Measurements from ENCODE around the gene NTSR2. TPM values are rescaled to one million over a fixed set of nuclear protein-coding genes. Genes with fewer than 3 reads are reported as not detected.

Gene NTSR2
- total and polyA plus RNA-seq, 8 donors = not detected

- WGBS, 2 donors = 75 to 78% methylated on average over 8 of the region's 8 CpGs
- intact Hi-C loops (cut with DNase I) = no loop called here
- ATAC-seq = peak in 3 of 4 donors; percentile 60 to 72 (median 69)
- no peak for FAIRE-seq
- Histone ChIP-seq H3K9me3 (no peaks in the 10 kb centered on the region), H3K4me1 (peaks cover 0 to 10% (median 0%) of the 10 kb centered on the region in 3 donors), H3K4me3 (no peak overlapping the region), H3K36me3 (no peaks in the 10 kb centered on the region), H3K27ac (no peak overlapping the region), H3K27me3 (no peaks in the 10 kb centered on the region)
- DNase-seq = no peak
- no peak for TF ChIP-seq CTCF (IDR thresholded peaks at IDR 0.05)
Measured at GRCh38 chr2:11716689-11717321, 46.8 kb upstream of the NTSR2 start.

- H3K9me3 ChIP-seq = no peaks in the 10 kb centered on the region
- WGBS, 2 donors = 90 to 94% methylated on average over 11 to 12 of the region's 12 CpGs
- no peak overlapping the region for H3K27ac ChIP-seq
- H3K4me1 ChIP-seq = peaks cover 0 to 11% (median 0%) of the 10 kb centered on the region in 3 donors
- FAIRE-seq (no peak), DNase-seq (no peak), ATAC-seq (no peak)
- intact Hi-C loops (cut with DNase I) = no loop called here
- TF ChIP-seq CTCF (IDR thresholded peaks at IDR 0.05) = no peak
- no peaks in the 10 kb centered on the region for H3K27me3 ChIP-seq
- no peaks in the 10 kb centered on the region for H3K36me3 ChIP-seq
- H3K4me3 ChIP-seq = no peak overlapping the region
Measured at GRCh38 chr2:11715987-11716652, 46.1 kb upstream of the NTSR2 start.

- no peak for FAIRE-seq
- no peaks in the 10 kb centered on the region for H3K9me3 ChIP-seq
- no peak for TF ChIP-seq CTCF (IDR thresholded peaks at IDR 0.05)
- WGBS, 2 donors = 86 to 88% methylated on average over 7 of the region's 7 CpGs
- H3K4me1 ChIP-seq = peaks cover 0 to 20% (median 6%) of the 10 kb centered on the region in 3 donors
- H3K36me3 ChIP-seq = no peaks in the 10 kb centered on the region
- ATAC-seq = no peak
- no peaks in the 10 kb centered on the region for H3K27me3 ChIP-seq
- DNase-seq = no peak
- no peak overlapping the region for H3K27ac ChIP-seq
- no peak overlapping the region for H3K4me3 ChIP-seq
- intact Hi-C loops (cut with DNase I) = no loop called here
Measured at GRCh38 chr2:11713815-11714214, 43.8 kb upstream of the NTSR2 start.

GRCh38 chr2:11712866-11713265, 42.9 kb upstream of the NTSR2 start:
- WGBS, 2 donors = 93% methylated on average over 2 of the region's 2 CpGs
- no peak overlapping the region for H3K27ac ChIP-seq
- DNase-seq = no peak
- no peaks in the 10 kb centered on the region for H3K9me3 ChIP-seq
- TF ChIP-seq CTCF (IDR thresholded peaks at IDR 0.05) = no peak
- FAIRE-seq = no peak
- intact Hi-C loops (cut with DNase I) = no loop called here
- no peak overlapping the region for H3K4me3 ChIP-seq
- H3K4me1 ChIP-seq = peaks cover 0 to 20% (median 6%) of the 10 kb centered on the region in 3 donors
- no peak for ATAC-seq
- H3K27me3 ChIP-seq = no peaks in the 10 kb centered on the region
- H3K36me3 ChIP-seq = no peaks in the 10 kb centered on the region

GRCh38 chr2:11711751-11712150, 41.8 kb upstream of the NTSR2 start:
- Histone ChIP-seq H3K27ac (no peak overlapping the region), H3K36me3 (no peaks in the 10 kb centered on the region), H3K4me3 (no peak overlapping the region), H3K4me1 (peaks cover 0 to 11% (median 6%) of the 10 kb centered on the region in 3 donors), H3K9me3 (no peaks in the 10 kb centered on the region), H3K27me3 (no peaks in the 10 kb centered on the region)
- no peak for FAIRE-seq
- TF ChIP-seq CTCF (IDR thresholded peaks at IDR 0.05) = no peak
- intact Hi-C loops (cut with DNase I) = no loop called here
- no peak for ATAC-seq
- WGBS, 2 donors = 79 to 84% methylated on average over 8 of the region's 8 CpGs
- DNase-seq = no peak
